ENCODE measurements around the gene CHST4. TPM values are rescaled to one million over a fixed set of nuclear protein-coding genes. Genes with fewer than 3 reads are reported as not detected.

Gene CHST4
- total RNA-seq, 2 donors from 2014 or later: 1.9 to 3.2 TPM

DNA sequence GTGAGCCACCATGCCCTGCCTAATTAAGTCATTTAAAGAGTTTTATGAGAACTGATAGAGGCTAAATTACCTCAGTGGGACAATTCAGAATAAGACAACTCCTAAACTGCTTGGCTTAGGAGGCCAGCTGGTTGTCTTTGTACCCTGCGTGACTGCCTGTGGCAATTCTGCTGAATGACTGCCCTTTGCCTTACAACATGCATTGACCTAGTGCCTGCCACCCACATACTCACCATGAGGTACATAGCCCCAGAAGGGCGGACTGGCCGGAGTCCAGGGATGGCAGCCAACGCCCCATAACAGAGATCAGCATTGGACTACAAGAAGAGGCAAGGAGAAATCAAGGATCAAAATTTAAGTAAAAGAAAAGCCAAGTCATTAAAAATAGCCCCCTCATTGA is 43.4 kb downstream of the CHST4 start:
- H3K27me3 ChIP-seq (ENCODE audit: control insufficient read depth, insufficient read depth, low read length, poor library complexity, severe bottlenecking): no peaks in the 10 kb centered on the region
- no peaks in the 10 kb centered on the region for H3K36me3 ChIP-seq (ENCODE audit: control insufficient read depth, insufficient read depth, low read length)
- peaks cover 2% of the 10 kb centered on the region for H3K27me3 Mint-ChIP-seq (ENCODE audit: insufficient read depth)
- no peaks in the 10 kb centered on the region for H3K9me3 ChIP-seq (ENCODE audit: control insufficient read depth, low read length)
- TF ChIP-seq, protein P1, sequence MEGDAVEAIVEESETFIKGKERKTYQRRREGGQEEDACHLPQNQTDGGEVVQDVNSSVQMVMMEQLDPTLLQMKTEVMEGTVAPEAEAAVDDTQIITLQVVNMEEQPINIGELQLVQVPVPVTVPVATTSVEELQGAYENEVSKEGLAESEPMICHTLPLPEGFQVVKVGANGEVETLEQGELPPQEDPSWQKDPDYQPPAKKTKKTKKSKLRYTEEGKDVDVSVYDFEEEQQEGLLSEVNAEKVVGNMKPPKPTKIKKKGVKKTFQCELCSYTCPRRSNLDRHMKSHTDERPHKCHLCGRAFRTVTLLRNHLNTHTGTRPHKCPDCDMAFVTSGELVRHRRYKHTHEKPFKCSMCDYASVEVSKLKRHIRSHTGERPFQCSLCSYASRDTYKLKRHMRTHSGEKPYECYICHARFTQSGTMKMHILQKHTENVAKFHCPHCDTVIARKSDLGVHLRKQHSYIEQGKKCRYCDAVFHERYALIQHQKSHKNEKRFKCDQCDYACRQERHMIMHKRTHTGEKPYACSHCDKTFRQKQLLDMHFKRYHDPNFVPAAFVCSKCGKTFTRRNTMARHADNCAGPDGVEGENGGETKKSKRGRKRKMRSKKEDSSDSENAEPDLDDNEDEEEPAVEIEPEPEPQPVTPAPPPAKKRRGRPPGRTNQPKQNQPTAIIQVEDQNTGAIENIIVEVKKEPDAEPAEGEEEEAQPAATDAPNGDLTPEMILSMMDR (conservative IDR thresholded peaks at IDR 0.05): no peak
- DNase-seq: no peak
- H3K4me3 Mint-ChIP-seq: no peak overlapping the region
- no peak overlapping the region for H3K9ac ChIP-seq (ENCODE audit: extremely low read depth, low read length, poor library complexity, severe bottlenecking)
- 86 to 88% methylated on average over 1 to 4 of the region's 4 CpGs for WGBS, 2 experiments (ENCODE audit: insufficient coverage in 1 of 2, insufficient read length in 1 of 2)
- no peaks in the 10 kb centered on the region for H3K4me1 ChIP-seq (ENCODE audit: control insufficient read depth, insufficient read depth, low read length)
- H3K4me1 Mint-ChIP-seq: peaks cover 11% of the 10 kb centered on the region
- no peak overlapping the region for H3K27ac ChIP-seq (ENCODE audit: low read depth, low read length)
- H3K9me3 Mint-ChIP-seq: no peaks in the 10 kb centered on the region
- H3K27ac Mint-ChIP-seq: no peak overlapping the region
- no peak overlapping the region for H3K4me3 ChIP-seq (ENCODE audit: low read length)
- no peaks in the 10 kb centered on the region for H3K36me3 Mint-ChIP-seq (ENCODE audit: low read depth)

DNA sequence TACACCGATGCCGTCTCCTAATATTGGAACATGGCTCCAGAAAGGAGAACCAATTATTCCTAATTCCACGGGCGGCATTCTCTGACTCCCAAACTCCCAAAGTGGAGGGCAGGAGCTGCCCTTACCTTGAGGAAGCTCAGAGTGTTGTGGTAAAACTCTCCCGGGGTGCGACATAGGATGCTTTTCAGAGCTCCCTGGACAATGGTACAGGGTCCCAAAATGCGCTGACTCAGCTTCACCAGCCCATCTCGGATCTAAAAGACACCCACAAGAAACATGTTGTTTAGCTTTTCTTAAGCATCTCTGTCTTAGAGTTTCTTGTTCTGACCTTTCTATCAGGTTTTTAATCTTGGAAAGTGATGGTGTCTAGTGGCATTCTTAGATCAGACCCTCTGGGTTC is 43.9 kb downstream of the CHST4 start:
- Mint-ChIP-seq H3K4me3 (no peak overlapping the region), H3K27me3 (ENCODE audit: insufficient read depth) (peaks cover 2% of the 10 kb centered on the region), H3K4me1 (peaks cover 11% of the 10 kb centered on the region), H3K36me3 (ENCODE audit: low read depth) (no peaks in the 10 kb centered on the region), H3K27ac (no peak overlapping the region), H3K9me3 (no peaks in the 10 kb centered on the region)
- Histone ChIP-seq H3K36me3 (ENCODE audit: control insufficient read depth, insufficient read depth, low read length) (no peaks in the 10 kb centered on the region), H3K4me1 (ENCODE audit: control insufficient read depth, insufficient read depth, low read length) (no peaks in the 10 kb centered on the region), H3K27me3 (ENCODE audit: control insufficient read depth, insufficient read depth, low read length, poor library complexity, severe bottlenecking) (no peaks in the 10 kb centered on the region), H3K9me3 (ENCODE audit: control insufficient read depth, low read length) (no peaks in the 10 kb centered on the region), H3K9ac (ENCODE audit: extremely low read depth, low read length, poor library complexity, severe bottlenecking) (no peak overlapping the region), H3K4me3 (ENCODE audit: low read length) (no peak overlapping the region), H3K27ac (ENCODE audit: low read depth, low read length) (no peak overlapping the region)
- no peak for DNase-seq
- WGBS, 2 experiments (ENCODE audit: insufficient coverage in 1 of 2, insufficient read length in 1 of 2): 85 to 100% methylated on average over 7 to 8 of the region's 8 CpGs
- TF ChIP-seq, protein P1 (conservative IDR thresholded peaks at IDR 0.05): no peak

DNA sequence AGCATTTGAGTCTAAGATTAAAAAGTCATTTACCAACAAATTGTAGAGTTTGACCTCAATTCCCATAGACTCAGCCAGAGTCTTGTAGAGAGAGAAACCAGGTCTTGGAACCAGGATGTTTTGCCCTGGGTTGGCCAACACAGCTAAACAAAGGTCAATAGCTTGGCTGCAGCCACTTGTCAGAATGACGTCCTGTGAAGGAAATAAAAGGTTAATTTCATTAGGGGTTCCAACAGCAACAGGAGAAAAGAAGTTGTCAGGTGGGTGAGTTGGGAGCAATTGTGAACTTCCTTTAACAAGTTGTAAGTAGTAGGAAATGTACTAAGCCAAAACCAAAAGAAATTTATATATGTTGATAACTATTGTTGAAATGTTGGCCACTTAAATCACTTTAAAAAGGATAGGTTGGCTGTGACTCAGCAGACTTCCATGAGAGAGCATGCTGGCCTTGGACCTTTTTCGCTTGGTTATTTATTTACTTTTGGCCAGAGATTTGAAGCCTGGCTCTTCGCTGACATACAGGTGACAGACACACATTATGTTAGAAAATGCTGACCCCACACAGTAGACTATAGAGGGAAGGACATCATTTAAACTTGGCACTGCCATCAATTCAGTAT is 46.4 kb downstream of the CHST4 start:
- Mint-ChIP-seq H3K4me3 (no peak overlapping the region), H3K9me3 (no peaks in the 10 kb centered on the region), H3K36me3 (ENCODE audit: low read depth) (no peaks in the 10 kb centered on the region), H3K27ac (no peak overlapping the region), H3K4me1 (peaks cover 4% of the 10 kb centered on the region), H3K27me3 (ENCODE audit: insufficient read depth) (peaks cover 17% of the 10 kb centered on the region)
- peaks cover 6% of the 10 kb centered on the region for H3K27me3 ChIP-seq (ENCODE audit: control insufficient read depth, insufficient read depth, low read length, poor library complexity, severe bottlenecking)
- no peaks in the 10 kb centered on the region for H3K9me3 ChIP-seq (ENCODE audit: control insufficient read depth, low read length)
- TF ChIP-seq, protein P1 (conservative IDR thresholded peaks at IDR 0.05): no peak
- H3K27ac ChIP-seq (ENCODE audit: low read depth, low read length): no peak overlapping the region
- no peak for DNase-seq
- H3K4me1 ChIP-seq (ENCODE audit: control insufficient read depth, insufficient read depth, low read length): peaks cover 5% of the 10 kb centered on the region
- H3K9ac ChIP-seq (ENCODE audit: extremely low read depth, low read length, poor library complexity, severe bottlenecking): no peak overlapping the region
- no peaks in the 10 kb centered on the region for H3K36me3 ChIP-seq (ENCODE audit: control insufficient read depth, insufficient read depth, low read length)
- WGBS, 2 experiments (ENCODE audit: insufficient coverage in 1 of 2, insufficient read length in 1 of 2): 75 to 83% methylated on average over 2 to 3 of the region's 3 CpGs
- H3K4me3 ChIP-seq (ENCODE audit: low read length): no peak overlapping the region
